ENCODE results near the gene EPN2.

EPN2 gene

DNA sequence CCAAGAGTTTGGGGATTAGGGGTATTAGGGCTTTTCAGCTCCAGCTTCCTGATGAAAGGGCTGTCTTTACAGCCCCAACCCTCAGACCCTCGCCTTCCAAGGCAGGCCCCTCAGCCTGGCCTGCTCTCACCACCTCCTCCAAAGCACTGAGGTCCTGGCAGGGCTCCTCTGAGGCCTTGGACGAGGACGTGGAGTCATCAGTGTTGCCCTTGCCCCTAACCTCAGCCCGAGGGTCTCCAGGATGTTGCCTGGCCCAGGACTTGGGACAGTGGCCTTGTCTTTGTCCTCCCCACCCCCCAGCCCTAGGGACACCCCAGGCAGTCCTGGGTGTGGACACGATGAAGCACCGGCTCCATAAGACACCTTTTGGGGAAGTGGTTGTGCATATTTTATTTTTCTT lies 97.2 kb downstream of the EPN2 start:
- DNase-seq (ENCODE audit: low read depth): no peak
- no peak overlapping the region for H3K4me3 ChIP-seq (ENCODE audit: low read depth, low read length)
- TF ChIP-seq, protein P1, sequence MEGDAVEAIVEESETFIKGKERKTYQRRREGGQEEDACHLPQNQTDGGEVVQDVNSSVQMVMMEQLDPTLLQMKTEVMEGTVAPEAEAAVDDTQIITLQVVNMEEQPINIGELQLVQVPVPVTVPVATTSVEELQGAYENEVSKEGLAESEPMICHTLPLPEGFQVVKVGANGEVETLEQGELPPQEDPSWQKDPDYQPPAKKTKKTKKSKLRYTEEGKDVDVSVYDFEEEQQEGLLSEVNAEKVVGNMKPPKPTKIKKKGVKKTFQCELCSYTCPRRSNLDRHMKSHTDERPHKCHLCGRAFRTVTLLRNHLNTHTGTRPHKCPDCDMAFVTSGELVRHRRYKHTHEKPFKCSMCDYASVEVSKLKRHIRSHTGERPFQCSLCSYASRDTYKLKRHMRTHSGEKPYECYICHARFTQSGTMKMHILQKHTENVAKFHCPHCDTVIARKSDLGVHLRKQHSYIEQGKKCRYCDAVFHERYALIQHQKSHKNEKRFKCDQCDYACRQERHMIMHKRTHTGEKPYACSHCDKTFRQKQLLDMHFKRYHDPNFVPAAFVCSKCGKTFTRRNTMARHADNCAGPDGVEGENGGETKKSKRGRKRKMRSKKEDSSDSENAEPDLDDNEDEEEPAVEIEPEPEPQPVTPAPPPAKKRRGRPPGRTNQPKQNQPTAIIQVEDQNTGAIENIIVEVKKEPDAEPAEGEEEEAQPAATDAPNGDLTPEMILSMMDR (IDR thresholded peaks at IDR 0.05; ENCODE audit: control insufficient read depth, extremely low read depth, insufficient read depth): no peak

DNA sequence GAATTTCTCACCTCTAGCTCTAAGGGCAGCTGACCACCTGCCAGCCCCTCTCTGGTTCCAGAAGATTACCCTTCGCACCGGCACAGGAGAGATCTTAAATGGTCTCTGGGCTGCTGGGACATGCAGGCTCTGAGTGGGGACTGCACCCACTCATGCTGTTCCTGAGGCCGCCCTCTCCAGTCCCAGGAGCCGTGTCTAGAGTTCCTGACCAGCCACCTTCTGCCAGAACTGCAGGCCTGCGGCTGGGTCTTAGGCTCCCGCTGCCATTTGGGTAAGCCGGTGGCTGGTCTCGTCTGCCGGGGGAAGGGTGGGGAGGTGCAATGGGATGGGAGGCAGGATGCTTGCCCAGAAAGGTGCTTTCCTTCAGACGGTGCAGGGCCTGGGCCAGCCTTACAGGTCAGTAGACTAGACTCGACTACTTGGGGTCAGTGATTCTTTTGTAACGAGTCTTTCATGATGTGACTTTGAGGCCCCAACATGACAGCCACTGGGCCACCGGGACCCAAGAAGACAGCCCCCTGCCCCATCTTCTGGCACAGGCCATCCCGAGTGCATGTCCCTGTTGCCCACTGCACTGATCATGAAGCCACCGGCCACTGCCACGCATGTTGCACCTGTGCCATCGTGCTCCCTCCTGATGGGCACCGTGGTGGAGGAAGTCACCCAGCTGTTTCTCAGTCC lies 98.9 kb downstream of the EPN2 start:
- no peak overlapping the region for H3K4me3 ChIP-seq (ENCODE audit: low read depth, low read length)
- DNase-seq (ENCODE audit: low read depth): no peak
- TF ChIP-seq, protein P1 (IDR thresholded peaks at IDR 0.05; ENCODE audit: control insufficient read depth, extremely low read depth, insufficient read depth): no peak

DNA sequence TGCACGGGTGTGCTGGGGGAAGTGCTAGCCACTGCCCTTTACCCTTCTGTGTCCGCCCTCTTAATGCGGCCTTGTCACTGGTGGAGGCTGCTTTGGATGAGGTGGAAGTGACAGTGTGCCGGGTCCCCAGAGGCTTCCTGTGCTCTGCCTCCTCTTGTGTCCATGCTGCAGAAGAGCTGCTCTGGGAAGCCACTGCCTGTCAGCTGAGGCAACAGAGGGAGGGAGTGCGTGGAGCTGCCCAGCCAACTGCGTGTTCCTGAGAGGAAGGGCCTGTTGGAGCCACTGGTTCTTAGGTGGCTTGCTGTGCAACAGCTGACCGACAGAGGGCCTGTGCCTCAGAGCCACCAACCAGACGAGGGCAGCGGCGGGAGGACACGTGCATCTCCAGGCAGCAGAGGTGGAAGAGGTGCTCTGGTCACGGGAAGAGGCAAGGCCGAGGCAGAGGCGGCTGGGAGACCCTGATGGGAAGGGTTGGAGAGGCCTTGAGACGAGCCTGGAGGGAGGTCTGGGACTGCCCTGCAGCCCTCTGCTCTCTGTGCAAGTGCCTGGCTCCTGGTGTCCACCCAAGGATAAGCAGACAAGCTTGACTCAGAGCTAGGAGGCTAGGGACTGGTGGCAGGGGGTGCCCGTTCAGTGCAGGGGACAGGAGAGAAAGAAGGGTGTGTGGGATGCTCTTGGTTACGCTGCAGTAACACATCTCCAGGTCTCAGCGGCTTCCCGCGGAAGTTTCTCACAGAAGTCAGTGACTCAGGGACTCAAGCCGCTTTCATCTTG lies 100.0 kb downstream of the EPN2 start:
- TF ChIP-seq, protein P1 (IDR thresholded peaks at IDR 0.05; ENCODE audit: control insufficient read depth, extremely low read depth, insufficient read depth): peak; percentile 33
- DNase-seq (ENCODE audit: low read depth): no peak
- H3K4me3 ChIP-seq (ENCODE audit: low read depth, low read length): no peak overlapping the region

DNA sequence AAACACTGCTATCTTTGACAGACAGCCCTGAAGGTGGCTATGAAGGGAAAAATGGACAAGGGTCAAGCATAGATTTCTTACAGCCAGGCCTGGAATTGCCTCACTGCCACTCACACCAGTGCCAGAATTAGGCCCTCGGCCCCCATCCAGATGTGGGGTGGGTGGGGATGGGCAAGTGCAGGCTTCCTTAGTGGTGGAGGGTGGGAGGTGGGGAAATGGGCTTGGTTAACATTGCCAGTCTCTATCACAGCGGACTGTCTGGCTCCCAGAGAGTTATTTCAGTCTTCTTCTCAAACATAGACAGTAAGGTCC lies 100.5 kb downstream of the EPN2 start:
- no peak for DNase-seq (ENCODE audit: low read depth)
- TF ChIP-seq, protein P1 (IDR thresholded peaks at IDR 0.05; ENCODE audit: control insufficient read depth, extremely low read depth, insufficient read depth): no peak
- H3K4me3 ChIP-seq (ENCODE audit: low read depth, low read length): no peak overlapping the region

DNA sequence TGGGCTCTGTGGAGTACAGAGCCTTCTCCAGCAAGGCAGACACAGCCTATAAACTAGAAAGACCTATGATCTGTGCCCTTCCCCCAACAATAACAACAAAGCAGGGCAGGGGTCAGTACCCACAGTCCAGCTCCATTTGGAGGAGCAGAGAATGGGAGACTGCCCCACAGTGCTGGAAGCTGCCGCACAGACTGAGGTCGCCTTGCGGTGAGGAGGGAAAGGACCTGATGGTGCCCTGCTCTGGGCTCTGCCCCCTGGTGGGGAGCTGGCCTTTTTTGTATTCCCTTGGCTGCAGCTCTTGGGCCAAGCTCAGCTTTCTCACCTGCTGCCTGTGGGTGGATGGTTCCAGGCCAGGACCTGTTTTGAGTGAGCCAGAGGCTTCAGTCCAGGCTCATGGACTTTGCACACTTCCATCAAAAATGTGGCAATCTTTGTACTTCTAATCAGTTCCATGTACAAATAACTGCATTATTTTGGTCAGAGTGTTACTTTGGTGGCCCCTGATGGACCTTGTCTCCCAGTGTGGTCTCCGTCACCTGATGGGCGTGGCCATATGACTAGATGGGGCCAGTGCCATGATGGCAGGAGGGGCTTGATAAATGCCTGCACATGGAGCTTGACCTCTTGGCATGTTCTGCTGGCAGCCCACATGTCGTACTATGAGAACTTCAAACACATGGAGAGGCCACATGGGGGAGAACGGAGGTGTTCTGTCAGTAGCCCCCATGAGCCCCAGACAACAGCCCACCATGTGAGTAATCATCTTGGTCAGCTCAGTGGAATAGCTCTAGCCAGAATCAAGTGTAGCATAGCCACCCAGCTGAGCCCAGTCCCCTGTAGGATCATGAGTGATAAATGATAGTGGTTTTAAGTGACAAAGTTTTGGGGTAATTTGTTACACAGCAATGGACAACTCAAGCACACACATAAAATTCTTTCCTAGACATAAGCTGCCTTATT lies 101.1 kb downstream of the EPN2 start:
- peak; percentile 52 for DNase-seq (ENCODE audit: low read depth)
- TF ChIP-seq, protein P1 (IDR thresholded peaks at IDR 0.05; ENCODE audit: control insufficient read depth, extremely low read depth, insufficient read depth): peak; percentile 72

DNA sequence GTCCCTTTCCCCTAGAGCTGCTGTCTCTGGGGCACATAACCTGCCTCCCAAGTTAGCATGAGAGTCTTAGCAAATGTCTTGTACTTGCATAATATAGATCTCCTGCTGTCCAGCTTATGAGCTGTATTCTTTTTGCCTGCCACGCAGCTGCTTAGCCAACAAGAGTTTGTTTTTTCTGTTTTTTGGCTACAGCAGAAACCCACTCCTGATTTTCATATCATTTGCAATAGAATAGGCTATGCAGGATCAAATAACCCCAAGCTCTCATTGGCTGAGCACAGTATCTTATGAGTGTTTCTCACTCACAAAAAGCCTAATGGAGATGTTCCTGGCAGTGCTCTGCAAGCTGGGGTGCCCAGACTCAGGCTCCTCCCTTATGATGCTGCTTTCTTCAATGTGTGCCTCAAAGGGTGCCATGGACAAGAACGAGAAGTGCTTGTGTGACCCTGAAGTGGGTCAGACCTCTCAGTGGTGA lies 102.2 kb downstream of the EPN2 start:
- H3K4me3 ChIP-seq (ENCODE audit: low read depth, low read length): no peak overlapping the region
- DNase-seq (ENCODE audit: low read depth): no peak
- TF ChIP-seq, protein P1 (IDR thresholded peaks at IDR 0.05; ENCODE audit: control insufficient read depth, extremely low read depth, insufficient read depth): no peak

More for the DNA sequence above, 101.1 kb downstream of the EPN2 start:
- H3K4me3 ChIP-seq (ENCODE audit: low read depth, low read length): no peak overlapping the region

Measured in LNCaP clone FGC (cell line).